Effector CD4-positive, alpha-beta T cell (primary cell): ENCODE data around the gene ZNF555.
"Not testable (repeated sequence)": the region's sequence is repeated elsewhere in the genome, so short reads cannot be mapped to it uniquely, and the experiment has no call there.

Experiments used
- DNase-seq: peaks from one replicate; pipeline ENCODE4 v3.0.0-alpha.2; 2020

ZNF555 gene

GRCh38 chr19:2872175-2872574 lies 30.9 kb downstream of the ZNF555 start:
- not testable (repeated sequence) for DNase-seq

- DNase-seq, result no peak
Measured at GRCh38 chr19:2877398-2878331, 36.4 kb downstream of the ZNF555 start.

GRCh38 chr19:2883686-2884439 lies 42.6 kb downstream of the ZNF555 start:
- DNase-seq, result no peak

- DNase-seq, result no peak
Measured at GRCh38 chr19:2885736-2886135, 44.5 kb downstream of the ZNF555 start.

- no peak for DNase-seq
Measured at GRCh38 chr19:2887391-2887914, 46.2 kb downstream of the ZNF555 start.

GRCh38 chr19:2888731-2889224 lies 47.5 kb downstream of the ZNF555 start:
- DNase-seq, result no peak

- DNase-seq, result not testable (repeated sequence)
Measured at GRCh38 chr19:2890531-2890930, 49.3 kb downstream of the ZNF555 start.

GRCh38 chr19:2896694-2897093 lies 55.4 kb downstream of the ZNF555 start:
- DNase-seq, result no peak

- DNase-seq, result peak; percentile 95
Measured at GRCh38 chr19:2900296-2901252, 59.3 kb downstream of the ZNF555 start, which contains the start of gene ZNF57. Gene ZNF57, plus strand, starts transcription at chr19:2900928. Its CDS starts 118 bp downstream, at chr19:2901046.

GRCh38 chr19:2902590-2903218 lies 61.4 kb downstream of the ZNF555 start:
- DNase-seq, result no peak

- DNase-seq, result not testable (repeated sequence)
Measured at GRCh38 chr19:2903326-2903725, 62.1 kb downstream of the ZNF555 start.

- DNase-seq, result no peak
Measured at GRCh38 chr19:2905918-2906519, 64.7 kb downstream of the ZNF555 start.

- no peak for DNase-seq
Measured at GRCh38 chr19:2906631-2907195, 65.4 kb downstream of the ZNF555 start.
